ENCODE results near the gene SLC36A2. TPM values are rescaled to one million over a fixed set of nuclear protein-coding genes. Genes with fewer than 3 reads are reported as not detected.

The SLC36A2 gene
- total and polyA plus RNA-seq, 12 donors = 0.06 to 0.17 (median 0.07) TPM; not detected in 9

GRCh38 chr5:151351671-151352070, 4.3 kb upstream of the SLC36A2 start:
- DNase-seq = no peak
- Histone ChIP-seq H3K36me3 (replicated peaks in 1 of 2) (no peaks in the 10 kb centered on the region), H3K27me3 (peaks cover 12% of the 10 kb centered on the region), H3K27ac (no peak overlapping the region), H3K4me3 (no peak overlapping the region), H3K9me3 (replicated peaks in 1 of 3) (no peaks in the 10 kb centered on the region), H3K4me1 (replicated peaks in 1 of 2) (no peaks in the 10 kb centered on the region)
- TF ChIP-seq CTCF (IDR thresholded peaks at IDR 0.05) (no peak), POLR2A (IDR thresholded peaks at IDR 0.05) (no peak)
- intact Hi-C loops (cut with DNase I) = no loop called here
- WGBS, 4 donors = 86 to 100% (median 91%) methylated on average over 1 of the region's 1 CpG

GRCh38 chr5:151348789-151349188, 1.4 kb upstream of the SLC36A2 start:
- Histone ChIP-seq H3K27me3 (peaks cover 12% of the 10 kb centered on the region), H3K36me3 (replicated peaks in 1 of 2) (no peaks in the 10 kb centered on the region), H3K27ac (no peak overlapping the region), H3K4me3 (no peak overlapping the region), H3K9me3 (replicated peaks in 1 of 3) (no peaks in the 10 kb centered on the region), H3K4me1 (replicated peaks in 1 of 2) (no peaks in the 10 kb centered on the region)
- WGBS, 4 donors = 55 to 62% (median 61%) methylated on average over 6 of the region's 6 CpGs
- TF ChIP-seq POLR2A (IDR thresholded peaks at IDR 0.05) (no peak), CTCF (IDR thresholded peaks at IDR 0.05) (no peak)
- no peak for DNase-seq
- intact Hi-C loops (cut with DNase I) = no loop called here

- no peak overlapping the region for H3K4me3 ChIP-seq
- peak in 5 of 7 donors; percentile 13 to 32 (median 31) for DNase-seq
- intact Hi-C loops (cut with DNase I) = no loop called here
- H3K27ac ChIP-seq = no peak overlapping the region
- no peaks in the 10 kb centered on the region for H3K9me3 ChIP-seq (replicated peaks in 1 of 3)
- H3K36me3 ChIP-seq (replicated peaks in 1 of 2) = no peaks in the 10 kb centered on the region
- 25 to 46% (median 39%) methylated on average over 8 of the region's 8 CpGs for WGBS, 4 donors
- no peaks in the 10 kb centered on the region for H3K4me1 ChIP-seq (replicated peaks in 1 of 2)
- TF ChIP-seq POLR2A (IDR thresholded peaks at IDR 0.05) = no peak
- no peak for TF ChIP-seq CTCF (IDR thresholded peaks at IDR 0.05)
- H3K27me3 ChIP-seq = peaks cover 16% of the 10 kb centered on the region
Measured at GRCh38 chr5:151345808-151346478, 1.4 kb downstream of the SLC36A2 start.

GRCh38 chr5:151345187-151345807, 2.1 kb downstream of the SLC36A2 start:
- Histone ChIP-seq H3K4me1 (replicated peaks in 1 of 2) (no peaks in the 10 kb centered on the region), H3K4me3 (no peak overlapping the region), H3K9me3 (replicated peaks in 1 of 3) (no peaks in the 10 kb centered on the region), H3K27ac (no peak overlapping the region), H3K36me3 (replicated peaks in 1 of 2) (no peaks in the 10 kb centered on the region), H3K27me3 (peaks cover 12% of the 10 kb centered on the region)
- intact Hi-C loops (cut with DNase I) = no loop called here
- TF ChIP-seq POLR2A (IDR thresholded peaks at IDR 0.05) (no peak), CTCF (IDR thresholded peaks at IDR 0.05) (no peak)
- WGBS, 4 donors = 42 to 47% (median 45%) methylated on average over 11 of the region's 11 CpGs
- no peak for DNase-seq

Measured in adrenal gland (tissue), 12 donors.